GM18873 (cell line): ENCODE measurements around the gene DNAH2.
A peak's percentile ranks its signal among the peaks of the same experiment; 100 is the strongest.
"Not testable (repeated sequence)": the region's sequence is repeated elsewhere in the genome, so short reads cannot be mapped to it uniquely, and the experiment has no call there.

Experiments used
- ATAC-seq: cut with Tn5 transposase; IDR thresholded peaks from one replicate; pipeline ENCODE4 v1.9.1; 2021; ENCODE audit warnings: mild to moderate bottlenecking, moderate library complexity, moderate number of reproducible peaks; ENCODE audit not compliant: unreplicated experiment, low FRiP score

DNAH2 gene

DNA sequence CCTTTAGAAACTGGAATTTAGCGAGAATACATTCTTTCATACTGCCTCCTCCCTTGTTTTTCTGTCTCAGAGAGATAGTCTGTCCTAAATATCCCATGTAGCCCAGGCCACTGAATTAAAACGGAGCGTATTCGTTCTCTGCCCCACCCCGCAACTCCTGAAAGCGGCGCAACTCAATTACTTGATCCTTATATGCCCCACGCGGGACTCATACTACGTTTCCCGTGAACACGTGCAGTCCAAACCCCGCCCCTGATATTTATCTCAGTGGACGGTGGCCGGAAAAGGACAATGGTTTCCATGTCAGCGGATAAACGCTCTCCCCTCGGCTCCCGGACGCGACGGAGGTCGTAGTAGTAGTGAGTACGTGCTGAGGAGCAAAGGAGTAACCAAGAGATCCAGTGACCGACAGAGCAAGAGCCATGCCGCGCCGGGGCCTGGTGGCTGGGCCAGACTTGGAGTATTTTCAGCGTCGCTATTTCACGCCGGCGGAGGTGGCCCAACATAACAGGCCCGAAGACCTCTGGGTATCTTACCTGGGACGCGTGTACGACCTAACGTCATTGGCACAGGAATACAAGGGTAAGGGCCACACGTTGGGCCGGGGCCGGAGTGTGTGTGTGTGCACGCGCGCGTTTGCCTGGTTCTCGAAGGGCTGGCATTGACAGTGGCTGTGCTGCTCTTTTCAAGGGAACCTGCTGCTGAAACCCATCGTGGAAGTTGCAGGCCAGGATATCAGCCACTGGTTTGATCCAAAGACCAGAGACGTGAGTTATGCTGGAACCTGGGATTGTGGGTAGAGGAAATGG lies 140.4 kb downstream of the DNAH2 start, which contains the start of gene CYB5D1:
CYB5D1 (plus strand) TSS at position 291 of the 809 bp plus-strand sequence; CDS start at position 423, 132 bp downstream.
- peak; percentile 29 for ATAC-seq

DNA sequence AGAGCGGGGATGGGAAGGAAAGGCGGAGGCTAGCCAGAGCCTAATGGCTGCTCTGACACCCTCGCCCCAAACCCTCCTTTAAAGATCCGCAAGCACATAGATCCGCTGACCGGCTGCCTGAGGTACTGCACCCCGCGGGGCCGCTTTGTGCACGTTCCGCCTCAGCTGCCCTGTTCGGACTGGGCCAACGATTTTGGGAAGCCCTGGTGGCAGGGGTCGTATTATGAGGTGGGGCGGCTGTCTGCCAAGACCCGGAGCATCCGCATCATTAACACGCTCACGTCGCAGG lies 140.9 kb downstream of the DNAH2 start:
- ATAC-seq, result no peak

DNA sequence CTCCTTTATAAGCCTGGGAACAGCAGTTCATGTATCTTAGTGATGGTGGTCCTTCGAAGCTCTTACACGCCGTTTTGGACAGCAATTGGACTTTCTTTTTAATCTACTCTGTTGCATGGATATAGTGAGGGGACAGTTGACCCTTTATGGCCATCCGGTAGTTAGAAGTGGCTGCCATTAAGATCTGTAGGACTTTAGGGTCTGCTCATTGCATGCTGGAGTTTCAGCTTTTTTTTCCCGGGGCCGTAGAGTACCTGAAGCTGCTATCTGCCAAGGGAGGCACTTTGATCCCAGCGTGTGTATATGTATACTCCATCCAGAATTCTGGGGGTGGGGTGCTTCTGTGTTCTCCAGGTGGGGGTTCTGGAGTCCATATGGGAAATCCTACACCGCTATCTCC lies 141.5 kb downstream of the DNAH2 start:
- ATAC-seq, result no peak

DNA sequence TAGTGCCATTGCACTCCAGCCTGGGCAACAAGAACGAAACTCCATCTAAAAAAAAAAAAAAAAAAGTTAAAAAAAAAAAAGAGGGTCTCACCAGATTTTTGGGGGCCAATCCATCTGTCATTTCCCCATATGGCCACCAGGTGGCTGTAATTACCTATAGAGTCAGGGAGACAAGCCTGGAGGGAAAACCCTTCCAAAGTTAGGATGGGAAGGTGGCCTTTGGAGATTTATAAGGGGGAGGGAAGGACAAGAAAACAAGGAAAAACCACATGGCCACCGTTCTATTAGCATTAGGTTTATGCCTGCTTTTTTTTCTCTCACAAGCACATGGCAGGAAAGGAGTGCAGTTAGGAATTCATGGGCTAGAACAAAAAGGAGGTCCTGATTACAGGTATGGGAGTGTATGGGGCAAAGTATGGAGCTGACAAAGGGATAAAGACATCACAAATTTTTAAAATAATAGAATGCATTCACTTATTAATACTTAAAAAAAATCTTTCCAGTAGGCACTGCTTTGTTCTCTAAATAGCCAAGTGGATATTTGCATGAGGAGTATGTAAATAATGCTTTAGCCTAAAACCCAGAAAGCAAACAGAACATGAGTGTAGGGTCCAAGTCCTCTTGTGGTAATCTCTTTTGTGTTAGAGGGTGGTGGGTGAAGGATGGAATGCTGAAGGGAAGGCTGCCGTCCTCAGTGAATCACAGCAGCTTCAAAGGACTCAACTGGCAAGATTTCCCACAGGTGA lies 145.3 kb downstream of the DNAH2 start:
- no peak for ATAC-seq

DNA sequence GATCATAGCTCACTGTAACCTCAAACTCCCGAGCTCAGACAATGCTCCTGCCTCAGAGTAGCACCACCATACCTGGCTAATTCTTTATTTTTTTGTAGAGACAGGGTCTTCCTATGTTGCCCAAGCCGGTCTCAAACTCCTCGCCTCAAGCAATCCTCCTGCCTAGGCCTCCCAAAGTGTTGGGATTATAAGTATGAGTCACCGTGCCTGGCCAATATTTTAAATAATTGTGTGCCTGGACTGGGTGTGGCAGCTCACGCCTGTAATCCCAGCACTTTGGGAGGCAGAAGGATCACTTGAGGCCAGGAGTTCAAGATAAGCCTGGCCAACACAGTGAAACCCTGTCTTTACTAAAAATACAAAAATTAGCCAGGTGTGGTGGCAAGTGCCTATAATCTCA lies 146.8 kb downstream of the DNAH2 start:
- ATAC-seq, result not testable (repeated sequence)

DNA sequence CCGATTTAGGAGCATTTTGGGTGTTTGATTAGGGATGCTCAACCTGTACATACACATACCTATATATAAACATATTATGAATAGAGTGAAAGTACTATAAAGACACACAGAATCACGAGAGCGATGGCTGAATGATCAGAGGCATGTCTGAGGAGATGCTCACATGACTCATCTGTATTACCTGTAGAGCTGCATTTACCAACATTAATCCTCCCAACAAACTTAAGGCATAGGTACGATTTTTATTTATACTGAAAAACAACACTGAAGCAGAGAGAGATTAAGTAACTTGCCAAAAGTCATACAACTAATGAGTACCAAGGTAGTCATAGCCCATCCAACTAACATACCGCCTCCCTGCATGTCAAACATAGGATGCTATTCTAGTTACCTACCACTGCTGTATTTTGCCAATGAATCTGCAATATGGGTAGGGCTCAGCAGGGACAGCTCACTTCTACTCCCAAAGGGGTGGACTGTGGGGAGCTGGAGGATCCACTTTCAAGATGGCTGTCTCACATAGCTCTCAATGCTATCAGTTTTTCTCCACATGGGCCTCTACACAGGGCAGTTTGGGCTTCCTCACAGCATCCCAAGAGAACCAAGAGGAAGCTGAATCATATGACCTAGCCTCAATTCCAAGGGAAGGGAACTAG lies 147.6 kb downstream of the DNAH2 start:
- no peak for ATAC-seq

DNA sequence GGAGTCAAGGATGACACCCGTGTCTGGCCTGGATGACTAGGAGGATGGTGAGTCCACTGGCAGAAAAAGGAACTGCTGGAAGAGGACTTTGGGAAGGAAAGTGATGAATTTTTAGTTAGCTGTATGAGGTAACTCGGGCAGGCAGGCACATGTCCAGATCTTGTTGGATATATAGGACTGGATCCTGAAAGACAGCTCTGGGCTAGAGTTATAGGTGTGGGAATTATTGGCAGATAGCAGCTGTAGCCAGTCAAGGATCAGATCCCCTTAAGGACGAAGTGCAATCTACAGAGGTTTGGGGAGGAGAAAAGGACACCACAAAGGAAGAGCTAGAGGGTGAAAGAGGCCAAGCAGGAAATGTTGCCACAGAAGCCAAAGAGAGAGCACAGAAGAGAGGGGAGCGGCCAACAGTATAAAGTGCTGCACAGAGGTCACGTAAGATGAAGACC lies 150.4 kb downstream of the DNAH2 start:
- ATAC-seq, result no peak

DNA sequence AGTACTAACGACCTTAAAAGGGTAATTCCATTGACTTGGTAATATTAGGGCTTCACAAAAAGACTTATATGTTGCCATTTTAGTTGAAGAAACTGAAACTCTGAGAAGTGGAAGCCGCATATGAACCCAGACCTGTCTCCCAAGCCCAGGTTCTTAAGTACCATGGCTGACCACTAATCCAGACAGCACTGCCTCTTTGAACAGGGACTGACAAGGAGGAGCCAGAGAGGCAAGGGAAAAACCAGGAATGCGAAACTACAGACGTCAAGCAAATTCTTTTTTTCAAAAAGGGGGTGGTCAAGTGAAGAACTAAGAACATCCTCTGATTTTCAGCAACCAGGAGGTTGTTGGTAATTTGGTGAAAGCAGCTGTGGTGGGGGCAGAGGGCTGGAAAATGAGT lies 155.5 kb downstream of the DNAH2 start:
- ATAC-seq, result no peak

DNA sequence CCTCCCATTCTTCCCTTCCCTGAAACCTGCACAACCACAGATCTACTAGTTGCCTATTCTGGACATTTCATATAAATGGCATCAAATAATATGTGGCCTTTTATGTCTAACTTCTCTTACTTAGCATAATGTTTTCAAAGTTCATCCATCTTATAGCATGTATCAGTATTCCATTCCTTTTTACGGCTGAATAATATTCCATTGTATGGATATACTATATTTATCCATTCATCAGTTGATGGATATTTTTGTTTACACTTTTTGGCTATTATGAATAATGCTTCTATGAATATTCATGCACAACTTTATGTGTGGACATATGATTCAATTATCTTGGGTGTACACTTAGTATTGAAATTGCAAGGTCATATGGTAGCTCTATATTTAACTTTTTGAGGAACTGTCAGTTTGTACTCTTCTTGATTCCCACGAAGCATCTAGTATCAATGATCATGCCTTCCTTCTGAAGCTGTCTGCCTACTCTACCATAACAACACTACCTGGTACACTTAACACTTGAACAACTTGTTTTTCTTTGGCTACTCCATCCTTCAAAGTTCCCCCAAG lies 158.3 kb downstream of the DNAH2 start:
- no peak for ATAC-seq

DNA sequence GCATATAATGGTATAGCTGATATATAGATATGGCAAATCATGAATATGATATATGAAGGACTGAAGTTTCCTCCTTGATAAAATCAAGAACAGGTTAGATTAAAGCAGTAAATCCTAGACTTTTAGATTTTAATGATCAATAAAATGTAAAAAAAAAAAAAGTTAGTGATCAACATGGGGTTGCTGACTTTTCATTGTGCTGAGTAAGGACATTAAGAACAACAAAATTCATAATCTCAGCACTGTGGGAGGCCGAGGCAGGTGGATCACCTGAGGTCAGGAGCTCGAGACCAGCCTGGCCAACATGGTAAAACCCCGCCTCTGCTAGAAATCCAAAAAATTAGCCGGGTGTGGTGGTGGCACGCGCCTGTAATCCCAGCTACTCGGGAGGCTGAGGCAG lies 160.7 kb downstream of the DNAH2 start:
- no peak for ATAC-seq

DNA sequence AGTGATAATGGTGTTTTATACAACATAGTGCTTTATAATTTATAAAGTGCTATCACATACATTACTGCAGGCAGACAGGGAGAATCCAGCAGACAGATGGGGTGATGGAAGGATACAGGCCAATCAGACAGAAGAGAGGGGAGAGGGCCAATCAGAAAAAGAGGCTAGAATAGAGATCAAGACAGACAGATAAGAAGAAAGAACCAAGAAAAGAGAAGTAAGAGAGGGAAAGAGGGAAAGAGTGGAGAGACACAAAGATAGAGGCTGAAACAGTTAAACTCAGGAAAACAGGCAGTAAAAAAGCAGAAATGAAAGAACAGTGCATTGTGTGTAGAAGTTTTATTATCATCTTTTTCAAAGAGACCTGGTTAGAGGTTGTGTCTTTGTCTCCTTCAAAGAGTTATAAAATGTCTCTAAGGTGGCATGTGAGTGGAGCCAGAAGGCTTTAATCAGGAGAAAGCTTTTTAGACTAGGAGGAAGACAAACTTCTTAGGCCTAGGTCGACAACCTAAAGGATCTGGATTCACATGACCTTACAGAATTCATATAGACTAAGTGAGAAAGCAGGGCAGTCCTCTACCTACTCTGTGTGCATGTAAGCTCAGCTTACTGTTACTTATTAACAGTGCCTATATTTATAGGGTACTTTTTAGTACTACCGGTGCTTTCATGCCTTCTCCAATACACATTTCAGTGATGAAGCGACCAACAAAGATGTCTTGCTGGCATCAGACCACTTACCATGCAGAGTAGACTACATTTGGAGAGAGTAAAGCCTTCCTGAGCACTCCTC lies 162.7 kb downstream of the DNAH2 start:
- no peak for ATAC-seq

DNA sequence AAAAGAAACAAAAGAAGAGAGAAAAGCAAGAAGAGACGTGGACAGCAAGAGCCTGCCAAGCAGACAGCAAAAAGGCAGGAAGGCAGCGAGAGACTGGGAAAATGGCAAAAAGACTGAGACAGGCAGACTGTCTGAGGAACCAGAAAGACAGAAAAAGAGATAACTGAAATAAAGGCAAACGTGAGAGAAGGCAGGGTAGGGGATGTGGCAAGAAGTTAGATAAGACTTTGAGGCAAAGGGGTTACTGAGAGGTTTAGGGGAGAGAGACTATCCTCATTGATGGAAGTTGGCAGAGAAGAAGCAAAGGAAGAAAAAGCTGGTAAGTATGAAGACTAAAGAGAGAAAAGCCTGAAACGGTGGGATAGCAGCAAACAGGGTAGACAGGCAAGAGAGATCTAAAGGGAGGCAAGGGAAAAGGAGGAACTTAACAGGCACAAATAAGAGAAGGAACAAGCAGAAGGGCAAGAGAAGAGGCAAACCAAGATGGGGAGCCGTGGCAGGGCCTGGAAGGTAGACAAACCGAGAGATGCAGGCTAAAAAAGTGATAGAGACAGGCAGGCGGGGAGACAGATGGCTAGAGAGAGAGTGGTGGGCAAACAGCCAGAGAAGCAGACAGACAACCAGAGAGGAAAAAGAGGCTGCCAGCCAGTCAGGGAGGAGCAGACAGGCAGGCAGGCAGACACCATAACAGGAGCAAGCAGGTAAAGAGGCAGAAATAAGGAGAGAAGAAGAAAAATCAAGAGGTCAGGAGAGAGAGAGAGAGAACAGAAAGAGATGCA lies 163.9 kb downstream of the DNAH2 start:
- no peak for ATAC-seq

DNA sequence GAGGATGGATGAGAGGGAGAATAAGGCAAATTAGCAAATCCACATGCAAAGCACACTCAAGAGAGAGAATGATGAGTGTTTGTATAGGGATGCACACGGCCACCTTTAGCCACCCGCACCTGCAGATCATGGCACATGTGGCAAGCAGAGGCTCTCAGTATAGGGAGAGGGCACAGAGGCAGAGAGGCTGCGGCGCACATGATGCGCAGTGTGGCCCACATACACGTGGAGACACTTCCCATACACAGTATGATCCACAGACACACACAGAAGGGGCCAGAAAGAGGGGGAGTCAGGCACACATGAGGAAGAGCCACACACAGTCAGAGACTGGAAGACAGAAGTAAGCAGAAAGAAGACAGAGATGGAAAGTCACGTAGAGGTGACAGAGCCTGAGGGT lies 164.5 kb downstream of the DNAH2 start:
- ATAC-seq, result no peak

DNA sequence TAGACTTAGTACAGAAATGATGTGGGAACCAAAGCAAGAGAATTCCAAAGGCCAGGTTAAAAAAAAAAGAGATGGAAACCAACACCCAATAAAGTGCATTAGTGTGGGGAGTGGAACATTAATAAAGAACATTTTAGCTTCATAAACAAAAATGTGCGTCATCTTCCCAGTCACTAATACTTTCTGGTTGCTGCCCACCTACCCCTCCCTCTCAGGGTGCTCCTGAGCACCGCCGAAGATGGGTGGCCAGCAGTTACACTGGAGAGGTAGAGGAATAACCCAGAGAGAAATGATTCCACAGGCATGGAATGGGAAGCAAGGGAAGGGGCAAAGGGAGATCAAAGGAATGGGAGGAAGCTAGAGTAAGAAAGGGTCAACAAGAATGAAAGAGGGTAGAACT lies 165.1 kb downstream of the DNAH2 start:
- no peak for ATAC-seq
